Chondrocyte (in vitro differentiated cells): ENCODE results near the gene DISP2. TPM values are rescaled to one million over a fixed set of nuclear protein-coding genes. Genes with fewer than 3 reads are reported as not detected.

Experiments used
- DNase-seq: peaks from one replicate; pipeline ENCODE4 v3.0.0; 2021; ENCODE audit warnings: mixed read lengths, low spot score
- H3K27ac Mint-ChIP-seq: one replicate; pipeline ENCODE4 v1.8.0; 2021; ENCODE audit warnings: mild to moderate bottlenecking, moderate library complexity, mixed read lengths; ENCODE audit not compliant: unreplicated experiment
- H3K27me3 Mint-ChIP-seq: 2 replicates; pipeline ENCODE4 v1.8.0; 2021; ENCODE audit warnings: low read depth, mixed read lengths
- H3K36me3 Mint-ChIP-seq: 2 replicates; pipeline ENCODE4 v1.8.0; 2021; ENCODE audit warnings: low read depth, mixed read lengths
- H3K4me1 Mint-ChIP-seq: 2 replicates; pipeline ENCODE4 v1.8.0; 2021; ENCODE audit warnings: low read depth, mild to moderate bottlenecking, mixed read lengths
- H3K4me3 Mint-ChIP-seq: one replicate; pipeline ENCODE4 v1.8.0; 2021; ENCODE audit warnings: mild to moderate bottlenecking, moderate library complexity, mixed read lengths; ENCODE audit not compliant: unreplicated experiment
- H3K9me3 Mint-ChIP-seq: 2 replicates; pipeline ENCODE4 v1.8.0; 2021; ENCODE audit warnings: low read depth, mixed read lengths
- total RNA-seq: library from RNA; stranded (reverse); gene quantifications from 3 replicates; pipeline ENCODE4 v1.2.1, GENCODE V29; 2021
- TF ChIP-seq, protein P1 (sequence below): fragments of 200-600 bp; sonication (generic); IDR thresholded peaks from 2 replicates; pipeline ENCODE4 v1.5.0; 2021; ENCODE audit warnings: antibody characterized with exemption, mild to moderate bottlenecking, moderate library complexity

The DISP2 gene
- total RNA-seq, 1 donor from 2014 or later: 1.4 TPM

DNA sequence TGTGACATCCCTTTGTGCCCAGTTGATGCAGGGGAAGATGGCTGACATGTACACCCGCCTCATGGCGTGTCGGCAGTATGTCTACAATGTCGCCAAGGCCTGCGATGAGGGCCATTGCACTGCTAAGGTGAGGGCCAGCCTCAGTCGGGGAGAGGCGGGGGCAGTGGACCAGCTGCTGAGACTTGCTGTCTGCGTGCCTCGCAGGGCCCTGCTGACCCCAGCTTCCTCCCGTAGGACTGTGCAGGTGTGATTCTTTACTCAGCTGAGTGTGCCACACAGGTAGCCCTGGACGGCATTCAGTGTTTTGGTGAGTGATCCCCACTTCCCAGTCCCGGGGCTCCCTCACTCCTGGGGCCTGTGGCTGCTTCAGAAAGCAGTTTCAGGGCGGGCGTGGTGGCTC, 58.0 kb downstream of the DISP2 start:
- Mint-ChIP-seq H3K9me3 (no peaks in the 10 kb centered on the region), H3K36me3 (peaks cover 37% of the 10 kb centered on the region), H3K4me3 (no peak overlapping the region), H3K4me1 (peaks cover 3% of the 10 kb centered on the region), H3K27me3 (no peaks in the 10 kb centered on the region), H3K27ac (no peak overlapping the region)
- DNase-seq: no peak
- TF ChIP-seq, protein P1, sequence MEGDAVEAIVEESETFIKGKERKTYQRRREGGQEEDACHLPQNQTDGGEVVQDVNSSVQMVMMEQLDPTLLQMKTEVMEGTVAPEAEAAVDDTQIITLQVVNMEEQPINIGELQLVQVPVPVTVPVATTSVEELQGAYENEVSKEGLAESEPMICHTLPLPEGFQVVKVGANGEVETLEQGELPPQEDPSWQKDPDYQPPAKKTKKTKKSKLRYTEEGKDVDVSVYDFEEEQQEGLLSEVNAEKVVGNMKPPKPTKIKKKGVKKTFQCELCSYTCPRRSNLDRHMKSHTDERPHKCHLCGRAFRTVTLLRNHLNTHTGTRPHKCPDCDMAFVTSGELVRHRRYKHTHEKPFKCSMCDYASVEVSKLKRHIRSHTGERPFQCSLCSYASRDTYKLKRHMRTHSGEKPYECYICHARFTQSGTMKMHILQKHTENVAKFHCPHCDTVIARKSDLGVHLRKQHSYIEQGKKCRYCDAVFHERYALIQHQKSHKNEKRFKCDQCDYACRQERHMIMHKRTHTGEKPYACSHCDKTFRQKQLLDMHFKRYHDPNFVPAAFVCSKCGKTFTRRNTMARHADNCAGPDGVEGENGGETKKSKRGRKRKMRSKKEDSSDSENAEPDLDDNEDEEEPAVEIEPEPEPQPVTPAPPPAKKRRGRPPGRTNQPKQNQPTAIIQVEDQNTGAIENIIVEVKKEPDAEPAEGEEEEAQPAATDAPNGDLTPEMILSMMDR: no peak

DNA sequence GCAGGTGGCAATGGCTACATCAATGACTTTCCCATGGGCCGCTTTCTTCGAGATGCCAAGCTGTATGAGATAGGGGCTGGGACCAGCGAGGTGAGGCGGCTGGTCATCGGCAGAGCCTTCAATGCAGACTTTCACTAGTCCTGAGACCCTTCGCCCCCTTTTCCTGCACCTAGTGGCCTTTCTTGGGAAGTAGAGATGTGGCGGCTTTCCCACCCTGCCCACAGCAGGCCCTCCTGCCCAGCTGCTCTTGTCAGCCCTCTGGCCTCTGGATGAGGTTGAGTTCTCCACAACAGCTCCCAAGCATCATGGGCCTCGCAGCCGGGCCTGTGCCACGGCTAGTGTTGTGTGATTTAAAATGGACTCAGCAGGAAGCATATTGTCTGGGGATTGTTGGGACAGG, 60.1 kb downstream of the DISP2 start:
- no peak overlapping the region for H3K27ac Mint-ChIP-seq
- H3K27me3 Mint-ChIP-seq: no peaks in the 10 kb centered on the region
- peaks cover 13% of the 10 kb centered on the region for H3K4me1 Mint-ChIP-seq
- peaks cover 22% of the 10 kb centered on the region for H3K36me3 Mint-ChIP-seq
- no peaks in the 10 kb centered on the region for H3K9me3 Mint-ChIP-seq
- TF ChIP-seq, protein P1: no peak
- no peak overlapping the region for H3K4me3 Mint-ChIP-seq
- DNase-seq: no peak

DNA sequence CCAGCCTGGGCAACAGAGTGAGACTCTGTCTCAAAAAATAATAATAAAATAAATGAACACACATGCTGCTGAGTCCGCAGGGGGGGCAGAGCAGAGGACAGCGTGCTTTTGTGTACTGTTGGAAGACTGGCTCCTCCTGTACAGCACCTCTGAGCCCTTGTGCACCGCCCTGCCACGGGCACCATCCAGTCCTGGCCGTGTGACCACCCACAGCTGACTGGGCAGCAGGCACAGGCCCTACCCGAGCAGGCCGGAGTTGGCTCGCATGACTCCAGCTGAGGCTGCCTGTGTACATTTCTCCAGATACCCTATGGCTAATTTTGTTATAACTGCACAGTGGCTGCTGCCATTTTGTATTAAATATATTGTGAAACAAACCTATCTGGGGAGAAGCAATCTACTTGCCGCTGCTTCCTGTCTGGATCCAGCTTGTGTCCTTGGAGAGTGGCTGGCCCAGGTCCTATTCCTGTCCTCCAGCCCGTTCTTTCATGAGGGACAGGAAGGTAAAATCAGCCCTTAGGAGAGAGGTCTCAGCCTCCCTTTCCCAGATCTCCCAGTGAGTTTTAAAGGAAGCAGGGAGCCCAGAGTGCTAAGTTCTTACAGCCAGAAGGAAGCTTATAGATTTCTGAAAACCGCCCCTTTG, 62.2 kb downstream of the DISP2 start:
- H3K27ac Mint-ChIP-seq: no peak overlapping the region
- H3K9me3 Mint-ChIP-seq: no peaks in the 10 kb centered on the region
- H3K4me1 Mint-ChIP-seq: peaks cover 13% of the 10 kb centered on the region
- DNase-seq: no peak
- H3K27me3 Mint-ChIP-seq: no peaks in the 10 kb centered on the region
- H3K36me3 Mint-ChIP-seq: peaks cover 11% of the 10 kb centered on the region
- no peak overlapping the region for H3K4me3 Mint-ChIP-seq
- TF ChIP-seq, protein P1: no peak

DNA sequence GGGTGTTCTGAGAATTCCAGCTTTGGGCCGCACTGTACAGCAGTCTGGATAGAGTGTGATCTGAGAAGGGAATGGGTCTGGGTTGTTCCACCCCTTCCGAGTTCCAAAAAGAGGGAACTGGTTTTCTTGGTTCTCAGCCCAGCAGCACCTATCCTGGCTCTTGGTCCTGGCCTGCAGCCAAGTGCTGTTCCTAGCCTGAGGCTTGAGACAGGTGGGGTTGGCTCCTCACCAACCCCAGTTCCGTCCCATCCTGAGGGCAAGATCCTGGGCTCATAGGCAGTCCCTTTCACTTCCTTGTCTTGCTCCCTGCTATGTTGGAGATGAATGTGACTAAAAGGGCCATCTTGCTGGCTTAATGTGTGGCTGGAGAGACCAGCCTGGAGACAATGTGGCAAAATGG, 62.8 kb downstream of the DISP2 start:
- H3K27ac Mint-ChIP-seq: no peak overlapping the region
- TF ChIP-seq, protein P1: no peak
- no peaks in the 10 kb centered on the region for H3K27me3 Mint-ChIP-seq
- H3K4me3 Mint-ChIP-seq: no peak overlapping the region
- no peak for DNase-seq
- H3K9me3 Mint-ChIP-seq: no peaks in the 10 kb centered on the region
- H3K4me1 Mint-ChIP-seq: peaks cover 13% of the 10 kb centered on the region
- peaks cover 8% of the 10 kb centered on the region for H3K36me3 Mint-ChIP-seq

DNA sequence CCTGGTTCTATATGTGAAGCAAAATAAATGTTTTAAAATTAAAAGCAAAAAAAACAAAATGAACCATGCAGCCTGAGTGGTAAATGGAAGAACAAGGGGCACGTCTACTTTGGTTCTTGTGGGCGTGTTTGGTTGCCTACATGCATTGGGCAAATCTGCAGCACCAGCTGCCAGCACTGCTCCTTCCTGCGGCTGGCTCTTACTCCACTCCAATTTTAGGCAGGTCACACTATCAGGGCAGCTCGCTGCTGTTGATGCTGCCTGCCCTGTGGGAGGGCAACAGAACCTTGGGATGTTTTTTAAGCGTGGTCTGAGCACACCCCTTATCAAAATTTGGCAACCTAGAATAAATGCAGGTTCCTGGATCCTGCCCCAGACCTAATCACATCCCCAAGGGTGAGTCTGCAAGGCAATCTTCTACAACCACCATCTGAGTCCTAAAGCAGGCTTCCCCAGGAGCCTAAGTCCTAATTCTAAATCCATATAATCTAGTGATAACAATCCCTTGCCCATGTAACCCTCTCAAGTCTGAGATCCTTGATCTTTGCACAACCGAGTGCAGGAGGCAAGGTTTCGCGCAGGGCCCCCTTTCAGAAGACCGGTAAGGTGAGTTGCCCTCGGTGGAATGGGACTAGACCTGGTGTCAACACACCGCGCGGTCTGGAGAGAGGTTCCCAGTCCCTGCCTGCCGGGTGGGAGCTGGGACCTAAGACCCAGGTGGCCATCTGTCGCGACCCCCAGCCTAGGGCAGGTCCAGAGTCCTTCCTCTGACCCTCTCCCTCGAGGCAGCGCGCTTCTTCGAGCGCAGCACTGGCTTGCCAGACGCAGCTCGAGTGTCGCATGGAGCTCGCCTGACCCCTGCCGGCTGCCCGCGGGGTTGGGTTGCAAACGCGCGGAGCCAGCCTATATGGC, 63.5 kb downstream of the DISP2 start:
- DNase-seq: no peak
- Mint-ChIP-seq H3K4me3 (no peak overlapping the region), H3K36me3 (peaks cover 8% of the 10 kb centered on the region), H3K27me3 (no peaks in the 10 kb centered on the region), H3K27ac (no peak overlapping the region), H3K9me3 (no peaks in the 10 kb centered on the region), H3K4me1 (peaks cover 13% of the 10 kb centered on the region)
- TF ChIP-seq, protein P1: peak; percentile 89
